Central memory CD8-positive, alpha-beta T cell (primary cell): ENCODE data around the gene TEDC2.

ENCODE experiments used
- ATAC-seq: fragments of 150-1000 bp; cut with Tn5 transposase; replicated peaks from 2 replicates; pipeline ENCODE4 v1.10.0; 2022; ENCODE audit warnings: mild to moderate bottlenecking, moderate FRiP score, moderate number of reproducible peaks; ENCODE audit not compliant: poor library complexity, severe bottlenecking; ENCODE audit errors: extremely low read depth
- DNase-seq, 2 donors: peaks; one replicate each; pipeline ENCODE4 v3.0.0; 2021; ENCODE audit warnings: low spot score in 2 of 2
- H3K27ac Mint-ChIP-seq: one replicate; pipeline ENCODE4 v1.8.0; 2022; ENCODE audit warnings: low read depth, mild to moderate bottlenecking, moderate library complexity, mixed read lengths
- H3K27me3 Mint-ChIP-seq: one replicate; pipeline ENCODE4 v1.8.0; 2022; ENCODE audit warnings: mixed read lengths
- H3K36me3 Mint-ChIP-seq: one replicate; pipeline ENCODE4 v1.8.0; 2022; ENCODE audit warnings: mild to moderate bottlenecking, moderate library complexity, mixed read lengths; ENCODE audit not compliant: insufficient read depth
- H3K4me1 Mint-ChIP-seq: one replicate; pipeline ENCODE4 v1.8.0; 2022; ENCODE audit warnings: mixed read lengths
- H3K4me3 Mint-ChIP-seq: one replicate; pipeline ENCODE4 v1.8.0; 2022; ENCODE audit warnings: mild to moderate bottlenecking, moderate library complexity, mixed read lengths
- H3K9me3 Mint-ChIP-seq: one replicate; pipeline ENCODE4 v1.8.0; 2022; ENCODE audit warnings: mixed read lengths

TEDC2 gene

GRCh38 chr16:2487903-2488531 lies 28.1 kb downstream of the TEDC2 start:
- DNase-seq (no peak), ATAC-seq (no peak)
- H3K27me3 Mint-ChIP-seq, result no peaks in the 10 kb centered on the region
- peaks cover 2% of the 10 kb centered on the region for H3K36me3 Mint-ChIP-seq
- peak overlapping the region; percentile 84 for H3K27ac Mint-ChIP-seq
- H3K9me3 Mint-ChIP-seq, result no peaks in the 10 kb centered on the region
- H3K4me3 Mint-ChIP-seq, result peak overlapping the region; percentile 29
- peaks cover 19% of the 10 kb centered on the region for H3K4me1 Mint-ChIP-seq

- Mint-ChIP-seq H3K4me1 (peaks cover 18% of the 10 kb centered on the region), H3K27ac (no peak overlapping the region), H3K9me3 (no peaks in the 10 kb centered on the region), H3K4me3 (no peak overlapping the region), H3K36me3 (peaks cover 2% of the 10 kb centered on the region), H3K27me3 (no peaks in the 10 kb centered on the region)
- DNase-seq, result no peak
- no peak for ATAC-seq
Measured at GRCh38 chr16:2489581-2489980, 29.7 kb downstream of the TEDC2 start.

- ATAC-seq, result no peak
- peaks cover 13% of the 10 kb centered on the region for H3K4me1 Mint-ChIP-seq
- no peak overlapping the region for H3K4me3 Mint-ChIP-seq
- DNase-seq, result no peak
- H3K36me3 Mint-ChIP-seq, result peaks cover 2% of the 10 kb centered on the region
- no peak overlapping the region for H3K27ac Mint-ChIP-seq
- H3K9me3 Mint-ChIP-seq, result no peaks in the 10 kb centered on the region
- H3K27me3 Mint-ChIP-seq, result no peaks in the 10 kb centered on the region
Measured at GRCh38 chr16:2490190-2491105, 30.5 kb downstream of the TEDC2 start.

- H3K4me1 Mint-ChIP-seq, result peaks cover 5% of the 10 kb centered on the region
- no peak overlapping the region for H3K4me3 Mint-ChIP-seq
- H3K27me3 Mint-ChIP-seq, result no peaks in the 10 kb centered on the region
- no peak overlapping the region for H3K27ac Mint-ChIP-seq
- ATAC-seq, result no peak
- H3K9me3 Mint-ChIP-seq, result no peaks in the 10 kb centered on the region
- DNase-seq, result no peak
- peaks cover 2% of the 10 kb centered on the region for H3K36me3 Mint-ChIP-seq
Measured at GRCh38 chr16:2492292-2492691, 32.4 kb downstream of the TEDC2 start.

GRCh38 chr16:2493605-2494004 lies 33.7 kb downstream of the TEDC2 start:
- DNase-seq (no peak), ATAC-seq (no peak)
- no peaks in the 10 kb centered on the region for H3K27me3 Mint-ChIP-seq
- no peak overlapping the region for H3K4me3 Mint-ChIP-seq
- H3K36me3 Mint-ChIP-seq, result peaks cover 2% of the 10 kb centered on the region
- H3K9me3 Mint-ChIP-seq, result no peaks in the 10 kb centered on the region
- H3K27ac Mint-ChIP-seq, result no peak overlapping the region
- H3K4me1 Mint-ChIP-seq, result no peaks in the 10 kb centered on the region

- H3K27me3 Mint-ChIP-seq, result no peaks in the 10 kb centered on the region
- H3K4me3 Mint-ChIP-seq, result no peak overlapping the region
- H3K36me3 Mint-ChIP-seq, result peaks cover 3% of the 10 kb centered on the region
- no peak overlapping the region for H3K27ac Mint-ChIP-seq
- DNase-seq, result no peak
- H3K9me3 Mint-ChIP-seq, result no peaks in the 10 kb centered on the region
- H3K4me1 Mint-ChIP-seq, result no peaks in the 10 kb centered on the region
- ATAC-seq, result no peak
Measured at GRCh38 chr16:2494616-2495015, 34.7 kb downstream of the TEDC2 start.

GRCh38 chr16:2495041-2495440 lies 35.1 kb downstream of the TEDC2 start:
- Mint-ChIP-seq H3K4me1 (no peaks in the 10 kb centered on the region), H3K4me3 (no peak overlapping the region), H3K27me3 (no peaks in the 10 kb centered on the region), H3K9me3 (no peaks in the 10 kb centered on the region), H3K36me3 (peaks cover 3% of the 10 kb centered on the region), H3K27ac (no peak overlapping the region)
- ATAC-seq (no peak), DNase-seq (no peak)

GRCh38 chr16:2496223-2497115 lies 36.6 kb downstream of the TEDC2 start:
- DNase-seq (no peak), ATAC-seq (no peak)
- Mint-ChIP-seq H3K4me1 (no peaks in the 10 kb centered on the region), H3K9me3 (no peaks in the 10 kb centered on the region), H3K4me3 (no peak overlapping the region), H3K27me3 (no peaks in the 10 kb centered on the region), H3K27ac (no peak overlapping the region), H3K36me3 (peaks cover 3% of the 10 kb centered on the region)

GRCh38 chr16:2497116-2497630 lies 37.3 kb downstream of the TEDC2 start:
- peak overlapping the region; percentile 77 for H3K27ac Mint-ChIP-seq
- DNase-seq (no peak), ATAC-seq (no peak)
- no peaks in the 10 kb centered on the region for H3K4me1 Mint-ChIP-seq
- H3K4me3 Mint-ChIP-seq, result no peak overlapping the region
- peaks cover 4% of the 10 kb centered on the region for H3K36me3 Mint-ChIP-seq
- H3K27me3 Mint-ChIP-seq, result no peaks in the 10 kb centered on the region
- H3K9me3 Mint-ChIP-seq, result no peaks in the 10 kb centered on the region

- DNase-seq (no peak), ATAC-seq (no peak)
- no peaks in the 10 kb centered on the region for H3K9me3 Mint-ChIP-seq
- no peak overlapping the region for H3K4me3 Mint-ChIP-seq
- H3K27me3 Mint-ChIP-seq, result no peaks in the 10 kb centered on the region
- peaks cover 4% of the 10 kb centered on the region for H3K36me3 Mint-ChIP-seq
- peak overlapping the region; percentile 77 for H3K27ac Mint-ChIP-seq
- no peaks in the 10 kb centered on the region for H3K4me1 Mint-ChIP-seq
Measured at GRCh38 chr16:2497695-2498484, 38.0 kb downstream of the TEDC2 start.

GRCh38 chr16:2498531-2499253 lies 38.8 kb downstream of the TEDC2 start:
- ATAC-seq (no peak), DNase-seq (no peak)
- no peaks in the 10 kb centered on the region for H3K9me3 Mint-ChIP-seq
- no peak overlapping the region for H3K27ac Mint-ChIP-seq
- H3K36me3 Mint-ChIP-seq, result peaks cover 4% of the 10 kb centered on the region
- H3K4me3 Mint-ChIP-seq, result no peak overlapping the region
- H3K4me1 Mint-ChIP-seq, result no peaks in the 10 kb centered on the region
- no peaks in the 10 kb centered on the region for H3K27me3 Mint-ChIP-seq
